HepG2 (cell line): ENCODE data around the gene NGEF. TPM values are rescaled to one million over a fixed set of nuclear protein-coding genes. Genes with fewer than 3 reads are reported as not detected.
A peak's percentile ranks its signal among the peaks of the same experiment; 100 is the strongest.

ENCODE experiments used
- BCLAF1 ChIP-seq: fragments of 450-650 bp; IDR thresholded peaks from 2 replicates; pipeline ENCODE4 v1.6.1; 2017; ENCODE audit warnings: mild to moderate bottlenecking
- BORCS8-MEF2B ChIP-seq: sonication (generic); formaldehyde crosslinking; IDR thresholded peaks from 2 replicates; pipeline ENCODE4 v1.8.0; 2022; ENCODE audit warnings: mild to moderate bottlenecking, missing genetic modification reagents
- CERS6 ChIP-seq: sonication (generic); formaldehyde crosslinking; IDR thresholded peaks from 2 replicates; pipeline ENCODE4 v1.5.0; 2020; ENCODE audit warnings: missing genetic modification reagents
- KDM4B ChIP-seq: sonication (generic); formaldehyde crosslinking; IDR thresholded peaks from 2 replicates; pipeline ENCODE4 v1.4.0; 2020; ENCODE audit warnings: missing genetic modification reagents
- MIXL1 ChIP-seq: IDR thresholded peaks from 2 replicates; pipeline ENCODE4 v1.6.1; 2016
- MXD1 ChIP-seq: sonication (generic); formaldehyde crosslinking; IDR thresholded peaks from 2 replicates; pipeline ENCODE4 v1.4.0; 2020; ENCODE audit warnings: mild to moderate bottlenecking, missing genetic modification reagents
- SOX13 ChIP-seq, 3 experiments: fragments of 450-650 bp in 1 of 3; sonication (generic) in 1 of 3; formaldehyde crosslinking in 1 of 3; IDR thresholded peaks in 2 of 3; conservative IDR thresholded peaks in 1 of 3; 2 replicates each; pipeline versions ENCODE4 v1.5.0 to v1.6.1; 2016 to 2020; ENCODE audit warnings: antibody characterized with exemption in 1 of 3, mild to moderate bottlenecking in 1 of 3, missing compliant biosample characterization in 1 of 3, missing genetic modification reagents in 1 of 3, moderate library complexity in 1 of 3
- TAF1 ChIP-seq: sonication (generic); formaldehyde crosslinking; IDR thresholded peaks from 2 replicates; pipeline ENCODE4 v1.4.0; 2020; ENCODE audit warnings: missing genetic modification reagents
- TIGD3 ChIP-seq: sonication (generic); formaldehyde crosslinking; IDR thresholded peaks from 2 replicates; pipeline ENCODE4 v1.5.1; 2020; ENCODE audit warnings: mild to moderate bottlenecking, missing genetic modification reagents, borderline replicate concordance
- ZBTB20 ChIP-seq: sonication (generic); formaldehyde crosslinking; IDR thresholded peaks from 2 replicates; pipeline ENCODE4 v1.8.1; 2023; ENCODE audit warnings: missing genetic modification reagents, low read depth, mild to moderate bottlenecking, borderline replicate concordance
- ZBTB33 ChIP-seq: sonication (generic); formaldehyde crosslinking; IDR thresholded peaks from 2 replicates; pipeline ENCODE4 v1.4.0; 2020; ENCODE audit warnings: missing genetic modification reagents
- ZBTB44 ChIP-seq: sonication (generic); formaldehyde crosslinking; IDR thresholded peaks from 2 replicates; pipeline ENCODE4 v1.4.0; 2020; ENCODE audit warnings: missing genetic modification reagents
- ZFP1 ChIP-seq: IDR thresholded peaks from 2 replicates; pipeline ENCODE4 v1.6.1; 2016
- ZFP37 ChIP-seq: sonication (generic); formaldehyde crosslinking; IDR thresholded peaks from 2 replicates; pipeline ENCODE4 v1.4.0; 2020; ENCODE audit warnings: missing genetic modification reagents, borderline replicate concordance
- ZNF274 ChIP-seq: sonication (generic); formaldehyde crosslinking; IDR thresholded peaks from 2 replicates; pipeline ENCODE4 v1.5.1; 2020; ENCODE audit warnings: mild to moderate bottlenecking, missing genetic modification reagents
- ZNF431 ChIP-seq: sonication (generic); formaldehyde crosslinking; IDR thresholded peaks from 2 replicates; pipeline ENCODE4 v1.9.0; 2022; ENCODE audit warnings: missing genetic modification reagents, low read depth, mild to moderate bottlenecking, borderline replicate concordance
- ZNF432 ChIP-seq: sonication (generic); formaldehyde crosslinking; IDR thresholded peaks from 2 replicates; pipeline ENCODE4 v1.5.0; 2020; ENCODE audit warnings: missing genetic modification reagents, mild to moderate bottlenecking, borderline replicate concordance
- ZNF549 ChIP-seq: sonication (generic); formaldehyde crosslinking; IDR thresholded peaks from 2 replicates; pipeline ENCODE4 v1.5.0; 2020; ENCODE audit warnings: missing genetic modification reagents
- ZNF572 ChIP-seq: sonication (generic); formaldehyde crosslinking; IDR thresholded peaks from 2 replicates; pipeline ENCODE4 v1.5.1; 2020; ENCODE audit warnings: mild to moderate bottlenecking, missing genetic modification reagents
- polyA plus RNA-seq, 8 experiments: library from polyadenylated mRNA; depleted of rRNA in 3 of 8; stranded (reverse) in 7 of 8; unstranded in 1 of 8; fragments of >200 nt; fragmentation: Illumina TruSeq in 4 of 8; extraction: Trizol in 4 of 8; gene quantifications; 2 replicates each; pipeline versions ENCODE4 v1.2.1 to v1.2.3, GENCODE V29; 2011 to 2016; ENCODE audit warnings: low read depth in 4 of 8, missing spikeins in 1 of 8, mixed read lengths in 1 of 8; ENCODE audit not compliant: insufficient read depth in 1 of 8
- total RNA-seq, 5 experiments: library from RNA; depleted of rRNA; stranded (reverse); fragments of >200 nt; fragmentation: Illumina TruSeq; extraction: Trizol; gene quantifications; 2 replicates each; pipeline ENCODE4 v1.2.3, GENCODE V29; 2016; ENCODE audit warnings: low read depth in 1 of 5

Gene NGEF
- total and polyA plus RNA-seq, 2 of the 13 experiments (the other 11 are each of a cell fraction or from before 2014, with no cell fraction given), result 14.4 to 36.9 TPM

GRCh38 chr2:233053928-233054784 is 41.1 kb upstream of the NGEF start (continued):
- no peak for TF ChIP-seq ZBTB33 (CRISPR knock-in tag)
- no peak for TF ChIP-seq ZFP37
- no peak for TF ChIP-seq ZNF274 (CRISPR knock-in tag)
- no peak for TF ChIP-seq ZBTB20 (CRISPR knock-in tag)
- TF ChIP-seq BCLAF1, result no peak
- no peak for TF ChIP-seq ZFP1 (CRISPR knock-in tag)
- no peak for TF ChIP-seq SOX13 (IDR thresholded peaks at IDR 0.05)
- no peak for TF ChIP-seq SOX13 (CRISPR knock-in tag; conservative IDR thresholded peaks at IDR 0.05 in 1 of 2, IDR thresholded peaks at IDR 0.05 in 1 of 2)
- no peak for TF ChIP-seq TIGD3
- 0 out of 2 replicates have a peak, but pooled peaks have one; percentile 45 for TF ChIP-seq BORCS8-MEF2B (CRISPR knock-in tag)
- no peak for TF ChIP-seq ZBTB44 (CRISPR knock-in tag)
- TF ChIP-seq ZNF549 (CRISPR knock-in tag), result no peak
- 0 out of 2 replicates have a peak, but pooled peaks have one; percentile 46 for TF ChIP-seq MXD1
- no peak for TF ChIP-seq ZNF572
- no peak for TF ChIP-seq TAF1 (CRISPR knock-in tag)
- no peak for TF ChIP-seq MIXL1 (CRISPR knock-in tag)
- TF ChIP-seq KDM4B (CRISPR knock-in tag), result no peak
- no peak for TF ChIP-seq ZNF431 (CRISPR knock-in tag)
- TF ChIP-seq CERS6 (CRISPR knock-in tag), result no peak
- TF ChIP-seq ZNF432 (CRISPR knock-in tag), result no peak
